HCT116 (cell line): ENCODE results near the gene CRYGD. TPM values are rescaled to one million over a fixed set of nuclear protein-coding genes. Genes with fewer than 3 reads are reported as not detected.

Experiments used
- ATAC-seq: fragments of 200-7000 bp; cut with Tn5 transposase; 2 replicates; pipeline ENCODE4 v1.9.1; 2020; ENCODE audit warnings: mild to moderate bottlenecking, moderate library complexity
- BruUV-seq: library from RNA; stranded (reverse); fragments of 400-500 nt; replicated peaks from 2 replicates; lab custom pipeline; 2021; lab: Mats Ljungman, UMichigan
- CTCF ChIA-PET: fragments of 300-600 bp; sonication (Branson Sonifier 250); formaldehyde crosslinking; loops from one replicate; lab custom pipeline; 2021; ENCODE audit warnings: antibody characterized with exemption; lab: Charles Lee
- POLR2A ChIA-PET: fragments of 300-600, 350-600 bp; sonication (Branson Sonifier 250); formaldehyde crosslinking; loops from one replicate; lab custom pipeline; 2021; ENCODE audit warnings: antibody characterized with exemption; lab: Charles Lee
- RAD21 ChIA-PET, 2 experiments: fragments of 300-600 bp; sonication (Branson Sonifier 250); formaldehyde crosslinking; loops; one replicate each; lab custom pipeline; 2023; ENCODE audit warnings: low total read pairs in 2 of 2; ENCODE audit not compliant: uncharacterized antibody in 2 of 2, unreplicated experiment in 2 of 2, low non-redundant PET in 1 of 2; lab: Charles Lee
- DNase-seq: peaks from one replicate; pipeline ENCODE4 v3.0.0-alpha.2; 2010; ENCODE audit warnings: low read depth, low spot score
- H2AFZ ChIP-seq: fragments of 200-600 bp; shearing (Covaris generic), sonication (generic); 2 replicates; pipeline ENCODE4 v1.6.1; 2017; ENCODE audit warnings: low read depth, mixed run types, mixed read lengths, antibody characterized with exemption, low read length; ENCODE audit not compliant: poor library complexity, severe bottlenecking
- H3K27ac ChIP-seq: 2 replicates; pipeline ENCODE4 v1.5.1; 2012; ENCODE audit warnings: low read depth, low read length
- H3K27me3 ChIP-seq: fragments of 200-600 bp; sonication (generic); 2 replicates; pipeline ENCODE4 v1.6.1; 2016; ENCODE audit warnings: mixed run types, low read length, mixed read lengths; ENCODE audit not compliant: insufficient read depth
- H3K36me3 ChIP-seq, 2 experiments: fragments of 200-500 bp in 1 of 2; fragments of 200-600 bp in 1 of 2; sonication (Bioruptor generic) in 1 of 2; sonication (generic) in 1 of 2; 2 replicates each; pipeline versions ENCODE4 v1.5.1 to v1.6.1; 2014 to 2016; ENCODE audit warnings: low read length in 2 of 2, inconsistent platforms in 1 of 2, mixed read lengths in 1 of 2, mixed run types in 1 of 2; ENCODE audit not compliant: insufficient read depth in 2 of 2, control insufficient read depth in 1 of 2
- H3K4me1 ChIP-seq, 2 experiments: fragments of 200-600 bp in 1 of 2; sonication (generic) in 1 of 2; 2 replicates each; pipeline versions ENCODE4 v1.5.1 to v1.6.1; 2012 to 2017; ENCODE audit warnings: low read length in 2 of 2, inconsistent platforms in 1 of 2, mild to moderate bottlenecking in 1 of 2, mixed read lengths in 1 of 2, mixed run types in 1 of 2, moderate library complexity in 1 of 2; ENCODE audit not compliant: insufficient read depth in 2 of 2, control insufficient read depth in 1 of 2
- H3K4me2 ChIP-seq: fragments of 200-600 bp; sonication (generic); 2 replicates; pipeline ENCODE4 v1.6.1; 2017; ENCODE audit warnings: mixed run types, low read length, mixed read lengths
- H3K4me3 ChIP-seq, 2 experiments: fragments of 200-600 bp in 1 of 2; sonication (generic) in 1 of 2; replicated peaks in 1 of 2; 2 replicates each; pipeline ENCODE4 v1.5.1; 2011 to 2016; ENCODE audit warnings: low read length in 2 of 2, control low read depth in 1 of 2, low read depth in 1 of 2, mild to moderate bottlenecking in 1 of 2, mixed read lengths in 1 of 2, mixed run types in 1 of 2
- H3K79me2 ChIP-seq: fragments of 200-600 bp; sonication (generic); 2 replicates; pipeline ENCODE4 v1.6.1; 2017; ENCODE audit warnings: mild to moderate bottlenecking, mixed run types, low read length, moderate library complexity, mixed read lengths; ENCODE audit not compliant: insufficient read depth
- H3K9ac ChIP-seq: fragments of 200-600 bp; sonication (generic); 2 replicates; pipeline ENCODE4 v1.6.1; 2016; ENCODE audit warnings: low read length, mixed read lengths
- H3K9me2 ChIP-seq: fragments of 200-600 bp; sonication (generic), shearing (Covaris generic); 2 replicates; pipeline ENCODE4 v1.6.1; 2017; ENCODE audit warnings: mixed run types, mild to moderate bottlenecking, moderate library complexity; ENCODE audit not compliant: insufficient read depth
- H3K9me3 ChIP-seq, 2 experiments: fragments of 200-500 bp in 1 of 2; fragments of 200-600 bp in 1 of 2; sonication (Bioruptor generic) in 1 of 2; sonication (generic) in 1 of 2; 2 replicates each; pipeline ENCODE4 v1.6.1; 2014 to 2017; ENCODE audit warnings: low read length in 2 of 2, mixed read lengths in 2 of 2, inconsistent platforms in 1 of 2, low read depth in 1 of 2, mild to moderate bottlenecking in 1 of 2, mixed run types in 1 of 2, moderate library complexity in 1 of 2; ENCODE audit not compliant: control insufficient read depth in 1 of 2, insufficient read depth in 1 of 2
- H4K20me1 ChIP-seq: fragments of 200-600 bp; sonication (generic), shearing (Covaris generic); 2 replicates; pipeline ENCODE4 v1.6.1; 2017; ENCODE audit warnings: mixed run types, mild to moderate bottlenecking, moderate library complexity; ENCODE audit not compliant: insufficient read depth
- CBX3 ChIP-seq: IDR thresholded peaks from 2 replicates; pipeline ENCODE4 v1.6.1; 2012; ENCODE audit warnings: low read depth
- EGR1 ChIP-seq: IDR thresholded peaks from 2 replicates; pipeline ENCODE4 v1.6.1; 2012; ENCODE audit warnings: low read depth
- FOSL1 ChIP-seq: IDR thresholded peaks from 2 replicates; pipeline ENCODE4 v1.6.1; 2012; ENCODE audit warnings: low read depth
- POLR2AphosphoS5 ChIP-seq: IDR thresholded peaks from 2 replicates; pipeline ENCODE4 v1.6.1; 2011; ENCODE audit warnings: mild to moderate bottlenecking, low read depth, low read length, moderate library complexity
- RAD21 ChIP-seq: IDR thresholded peaks from 2 replicates; pipeline ENCODE4 v1.6.1; 2012; ENCODE audit warnings: low read depth, mild to moderate bottlenecking
- SIN3A ChIP-seq: IDR thresholded peaks from 2 replicates; pipeline ENCODE4 v1.6.1; 2012; ENCODE audit warnings: low read depth
- ZBTB33 ChIP-seq: IDR thresholded peaks from 2 replicates; pipeline ENCODE4 v1.6.1; 2011; ENCODE audit warnings: mild to moderate bottlenecking, low read length, moderate library complexity; ENCODE audit not compliant: insufficient replicate concordance; ENCODE audit errors: extremely low read depth
- ZNF274 ChIP-seq: fragments of 200-500 bp; sonication (Bioruptor generic); IDR thresholded peaks from 2 replicates; pipeline ENCODE4 v1.6.1; 2014; ENCODE audit warnings: mild to moderate bottlenecking, low read depth, low read length, inconsistent platforms
- intact Hi-C: fragments of 100-400 bp; cut with micrococcal nuclease; formaldehyde crosslinking; loops from 2 replicates; pipeline ENCODE4 v1.10.0; 2022
- total RNA-seq: library from RNA; stranded (reverse); gene quantifications from one replicate; pipeline ENCODE4 v1.2.1, GENCODE V29; 2021; ENCODE audit not compliant: unreplicated experiment
- TF ChIP-seq, protein P1 (sequence below), 3 experiments: fragments of 200-600 bp in 1 of 3; sonication (generic) in 1 of 3; IDR thresholded peaks in 2 of 3; conservative IDR thresholded peaks in 1 of 3; 2 replicates each; pipeline ENCODE4 v1.5.1; 2012 to 2017; ENCODE audit warnings: low read depth in 2 of 3, low read length in 2 of 3, antibody characterized with exemption in 1 of 3, borderline replicate concordance in 1 of 3, control low read depth in 1 of 3, mild to moderate bottlenecking in 1 of 3, mixed read lengths in 1 of 3, mixed run types in 1 of 3, moderate library complexity in 1 of 3; ENCODE audit not compliant: insufficient read depth in 1 of 3

The CRYGD gene
- total RNA-seq, 1 experiment from 2014 or later, result not detected

- H2AFZ ChIP-seq, result no peak within 1 kb of the TSS
- no peak for ATAC-seq
- H3K36me3 ChIP-seq, result no peaks in the 10 kb centered on the region
- peak within 1 kb of the TSS; percentile 23; the same call in 1 of the 2 replicates for H3K4me2 ChIP-seq
- H3K27ac ChIP-seq, result no peak within 1 kb of the TSS
- BruUV-seq, result no TSS peak
- TF ChIP-seq SIN3A (no peak), FOSL1 (no peak), ZBTB33 (no peak), CBX3 (no peak), RAD21 (no peak), ZNF274 (no peak), EGR1 (no peak), POLR2AphosphoS5 (no peak)
- TF ChIP-seq, protein P1, sequence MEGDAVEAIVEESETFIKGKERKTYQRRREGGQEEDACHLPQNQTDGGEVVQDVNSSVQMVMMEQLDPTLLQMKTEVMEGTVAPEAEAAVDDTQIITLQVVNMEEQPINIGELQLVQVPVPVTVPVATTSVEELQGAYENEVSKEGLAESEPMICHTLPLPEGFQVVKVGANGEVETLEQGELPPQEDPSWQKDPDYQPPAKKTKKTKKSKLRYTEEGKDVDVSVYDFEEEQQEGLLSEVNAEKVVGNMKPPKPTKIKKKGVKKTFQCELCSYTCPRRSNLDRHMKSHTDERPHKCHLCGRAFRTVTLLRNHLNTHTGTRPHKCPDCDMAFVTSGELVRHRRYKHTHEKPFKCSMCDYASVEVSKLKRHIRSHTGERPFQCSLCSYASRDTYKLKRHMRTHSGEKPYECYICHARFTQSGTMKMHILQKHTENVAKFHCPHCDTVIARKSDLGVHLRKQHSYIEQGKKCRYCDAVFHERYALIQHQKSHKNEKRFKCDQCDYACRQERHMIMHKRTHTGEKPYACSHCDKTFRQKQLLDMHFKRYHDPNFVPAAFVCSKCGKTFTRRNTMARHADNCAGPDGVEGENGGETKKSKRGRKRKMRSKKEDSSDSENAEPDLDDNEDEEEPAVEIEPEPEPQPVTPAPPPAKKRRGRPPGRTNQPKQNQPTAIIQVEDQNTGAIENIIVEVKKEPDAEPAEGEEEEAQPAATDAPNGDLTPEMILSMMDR (IDR thresholded peaks at IDR 0.05 in 2 of 3, conservative IDR thresholded peaks at IDR 0.05 in 1 of 3; ENCODE audit: borderline replicate concordance in 1 of 3, insufficient read depth in 1 of 3, low read depth in 2 of 3, low read length in 2 of 3), result no peak
- no peak within 1 kb of the TSS for H3K9ac ChIP-seq
- no peak within 1 kb of the TSS for H3K4me3 ChIP-seq
- CTCF ChIA-PET, result interaction anchor here (1.1 kb wide), 1 partner anchor 45 kb away, joined by 3 read pairs; no protein-coding TSS in a partner anchor
- peaks cover 0 to 7% of the 10 kb centered on the region in 2 experiments; a peak in 2 of 4 replicates for H3K4me1 ChIP-seq
- DNase-seq, result no peak
- H3K27me3 ChIP-seq, result no peaks in the 10 kb centered on the region
- H3K9me3 ChIP-seq, result no peaks in the 10 kb centered on the region
- POLR2A ChIA-PET, result no interaction called here
- H3K79me2 ChIP-seq, result no peaks in the 10 kb centered on the region
- RAD21 ChIA-PET, result no interaction called here
- intact Hi-C loops, result no loop called here
- H4K20me1 ChIP-seq, result no peaks in the 10 kb centered on the region
- H3K9me2 ChIP-seq, result no peaks in the 10 kb centered on the region
These were observed 5.7 kb upstream of the CRYGD start, which contains the start of gene CRYGC for GRCh38 chr2:208129744-208130711. CRYGC (minus strand) TSS chr2:208129828; CDS start chr2:208129792, 36 bp downstream.
